RPMI8226 (cell line): ENCODE measurements around the gene YTHDF1.

Experiments
- DNase-seq: peaks from one replicate; pipeline ENCODE4 v3.0.0-alpha.2; 2015

The YTHDF1 gene

GRCh38 chr20:63248835-63249591, 33.1 kb upstream of the YTHDF1 start:
- peak; percentile 36 for DNase-seq

DNA sequence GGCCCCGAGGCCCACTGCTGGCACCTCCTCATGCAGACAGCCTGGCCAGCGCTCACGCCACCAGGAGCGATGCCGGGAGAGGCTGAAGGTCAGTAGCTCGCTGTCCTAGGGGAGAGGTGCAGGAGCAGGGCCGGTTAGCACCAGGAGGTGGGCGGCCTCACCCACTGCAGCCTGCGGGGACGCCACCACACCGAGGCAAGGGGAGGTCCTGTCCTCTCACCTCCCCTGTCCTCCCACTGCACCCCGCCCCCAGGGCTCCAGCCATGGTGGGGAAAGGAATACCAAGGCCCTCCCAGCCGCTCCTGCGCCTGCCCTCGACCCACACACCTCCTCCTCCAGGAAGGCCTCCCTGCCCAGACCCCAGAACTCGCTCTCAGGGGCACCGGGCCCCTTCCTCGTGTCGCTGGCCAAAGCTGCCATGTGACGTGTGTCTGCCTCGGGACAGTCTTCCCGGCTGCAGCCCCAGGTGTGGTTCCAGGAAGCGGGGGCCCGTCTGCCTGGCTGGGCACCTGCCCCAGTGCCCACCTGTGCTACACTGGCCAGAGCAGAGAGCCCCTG, 31.8 kb upstream of the YTHDF1 start:
- DNase-seq = no peak

- peak; percentile 84 for DNase-seq
Observed at GRCh38 chr20:63246490-63247288, 30.8 kb upstream of the YTHDF1 start.

DNA sequence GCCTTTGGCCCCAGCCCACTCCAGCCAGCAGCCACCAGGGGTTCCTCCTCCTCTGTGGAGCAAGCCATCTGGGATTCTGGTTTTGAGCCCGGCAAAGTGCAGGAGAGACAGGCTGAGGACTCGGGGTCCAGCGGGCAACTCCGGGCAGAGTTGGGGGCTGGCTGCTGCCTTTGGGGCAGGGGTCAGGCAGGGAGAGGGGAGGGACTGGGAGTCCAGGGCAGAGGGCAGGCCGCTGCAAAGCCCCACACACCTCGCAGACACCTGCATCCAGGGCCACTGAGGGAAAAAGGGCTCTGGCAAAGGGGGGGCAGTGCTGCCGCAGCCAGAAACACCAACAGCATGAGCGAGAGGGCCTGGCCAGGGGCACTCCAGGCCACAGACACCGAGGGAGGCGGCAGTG, 28.5 kb upstream of the YTHDF1 start:
- DNase-seq = no peak

GRCh38 chr20:63243604-63244247, 27.8 kb upstream of the YTHDF1 start:
- DNase-seq = no peak

- DNase-seq = no peak
Observed at GRCh38 chr20:63242736-63243135, 26.8 kb upstream of the YTHDF1 start.

DNA sequence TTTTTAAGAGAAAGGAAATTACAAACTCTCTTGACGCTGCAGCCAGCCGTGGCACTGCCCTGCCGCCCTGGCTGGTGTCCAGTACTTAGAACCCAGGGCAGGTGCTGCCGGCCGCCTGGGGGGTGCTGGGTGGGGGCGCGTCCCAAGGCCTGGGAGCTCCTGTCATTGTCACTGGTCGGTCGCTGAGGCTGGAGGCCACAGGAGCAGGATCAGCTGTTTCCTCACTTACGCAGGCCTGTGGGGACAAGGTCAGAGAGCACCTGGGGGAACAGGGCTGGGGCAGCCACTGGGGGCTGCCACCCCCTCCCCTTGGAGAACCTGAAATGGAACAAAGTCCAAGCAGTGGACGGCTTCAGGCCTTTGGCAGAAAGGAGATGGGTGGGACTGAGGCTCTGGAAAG, 25.3 kb upstream of the YTHDF1 start:
- peak; percentile 62 for DNase-seq

DNA sequence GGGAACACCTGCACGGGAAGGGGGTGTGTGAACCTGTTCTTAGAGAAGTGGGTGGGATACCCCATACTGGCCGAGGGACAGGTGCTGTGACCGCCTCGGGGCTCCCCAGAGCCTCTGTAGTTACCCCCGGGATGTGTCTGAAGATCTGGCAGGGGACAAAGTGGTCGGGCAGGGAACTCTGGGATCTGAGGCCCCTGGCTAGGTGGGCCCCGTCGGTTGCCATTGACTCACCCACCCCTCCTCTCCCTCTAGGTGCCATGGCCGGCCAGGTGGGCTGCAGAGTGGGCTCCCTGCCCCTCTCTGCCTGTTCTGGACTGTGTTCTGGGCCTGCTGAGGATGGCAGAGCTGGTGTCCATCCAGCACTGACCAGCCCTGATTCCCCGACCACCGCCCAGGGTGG, 24.1 kb upstream of the YTHDF1 start:
- DNase-seq = no peak

- DNase-seq = no peak
Observed at GRCh38 chr20:63239431-63239830, 23.5 kb upstream of the YTHDF1 start.

DNA sequence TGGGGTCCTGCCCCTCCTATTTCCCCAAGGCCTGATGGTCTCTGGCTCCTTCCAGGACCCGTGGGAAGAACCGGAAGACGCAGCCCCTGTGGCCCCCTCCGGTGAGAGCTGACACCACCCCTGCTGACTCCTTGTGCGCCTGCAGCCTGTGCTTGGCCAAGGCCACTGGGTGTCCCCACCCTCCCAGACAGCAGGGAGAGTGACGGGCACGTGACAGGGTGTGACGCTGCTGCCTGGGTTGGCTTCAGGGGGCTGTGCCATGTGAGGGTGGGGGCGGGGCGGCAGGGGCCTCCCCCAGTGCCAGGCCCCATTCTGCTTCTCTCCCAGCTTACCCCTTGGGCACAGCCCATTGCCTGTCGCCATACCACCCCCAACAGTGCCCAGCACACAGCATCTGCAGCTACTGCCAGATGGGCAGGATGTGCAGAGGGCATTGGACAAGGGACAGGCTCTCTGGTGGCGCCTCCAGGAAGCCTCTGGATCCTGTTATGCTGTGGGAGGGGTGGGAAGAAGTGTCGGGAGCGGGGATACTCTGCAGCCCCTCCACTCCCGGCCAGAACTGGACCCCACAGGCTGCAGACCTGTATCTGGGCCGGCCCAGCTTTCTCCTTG, 22.7 kb upstream of the YTHDF1 start:
- peak; percentile 55 for DNase-seq

GRCh38 chr20:63238031-63238430, 22.1 kb upstream of the YTHDF1 start:
- DNase-seq = no peak

DNA sequence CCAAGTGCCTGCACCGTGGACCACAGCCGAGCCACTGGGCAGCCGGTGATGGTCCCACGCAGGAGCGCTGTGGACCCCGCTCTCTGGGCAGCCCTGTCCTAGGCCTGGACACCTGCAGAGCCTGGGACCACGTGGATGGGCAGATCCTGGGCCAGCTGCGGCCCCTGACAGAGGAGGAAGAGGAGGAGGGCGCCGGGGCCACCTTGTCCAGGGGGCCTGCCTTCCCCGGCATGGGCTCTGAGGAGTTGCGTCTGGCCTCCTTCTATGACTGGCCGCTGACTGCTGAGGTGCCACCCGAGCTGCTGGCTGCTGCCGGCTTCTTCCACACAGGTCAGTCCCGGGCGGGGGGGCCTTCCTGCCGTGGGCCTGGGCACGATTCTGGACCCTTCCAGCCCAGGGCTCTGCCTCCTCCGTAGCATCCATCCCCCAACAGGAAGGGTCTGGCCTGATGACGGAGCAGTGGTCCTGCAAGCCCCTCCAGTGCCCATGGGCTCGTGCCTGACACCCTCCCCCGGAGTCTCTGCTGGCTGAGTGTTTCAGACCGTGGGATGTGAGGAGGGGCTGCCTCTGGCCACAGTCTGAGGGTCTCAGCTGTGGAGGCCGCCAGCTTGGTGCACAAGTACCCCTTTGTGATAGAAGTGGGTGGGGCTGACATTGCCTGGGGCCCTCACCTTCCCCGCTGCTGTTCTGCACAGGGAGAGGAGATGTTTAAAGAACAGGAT, 20.3 kb upstream of the YTHDF1 start:
- DNase-seq = no peak

- peak; percentile 23 for DNase-seq
Observed at GRCh38 chr20:63235399-63235983, 19.6 kb upstream of the YTHDF1 start, which contains the start of gene BIRC7. BIRC7 (plus strand) TSS chr20:63235905; CDS start chr20:63236097, 192 bp downstream.

GRCh38 chr20:63234693-63235398, 18.9 kb upstream of the YTHDF1 start:
- peak; percentile 71 for DNase-seq

- DNase-seq = no peak
Observed at GRCh38 chr20:63233924-63234323, 18.0 kb upstream of the YTHDF1 start.

- no peak for DNase-seq
Observed at GRCh38 chr20:63233061-63233344, 17.1 kb upstream of the YTHDF1 start.

- DNase-seq = no peak
Observed at GRCh38 chr20:63232235-63233060, 16.5 kb upstream of the YTHDF1 start.

- peak; percentile 61 for DNase-seq
Observed at GRCh38 chr20:63230800-63231268, 14.9 kb upstream of the YTHDF1 start.

GRCh38 chr20:63228806-63229205, 12.9 kb upstream of the YTHDF1 start:
- DNase-seq = no peak

GRCh38 chr20:63227260-63227659, 11.3 kb upstream of the YTHDF1 start:
- no peak for DNase-seq
